GM23338 (cell line): ENCODE measurements around the gene CYP3A4.

Source experiments
- CTCF ChIP-seq, 2 experiments: fragments of 200-600 bp in 1 of 2; sonication (generic) in 1 of 2; conservative IDR thresholded peaks; 2 replicates each; pipeline versions ENCODE4 v1.5.1 to v1.6.1; 2016 to 2017; ENCODE audit warnings: antibody characterized with exemption in 2 of 2, low read depth in 2 of 2, mild to moderate bottlenecking in 2 of 2, moderate library complexity in 1 of 2
- EZH2phosphoT487 ChIP-seq: fragments of 200-600 bp; sonication (generic); IDR thresholded peaks from one replicate; pipeline ENCODE4 v1.8.1; 2018; ENCODE audit warnings: antibody characterized with exemption; ENCODE audit not compliant: unreplicated experiment
- POLR2AphosphoS5 ChIP-seq: IDR thresholded peaks from 2 replicates; pipeline ENCODE4 v1.6.1; 2016; ENCODE audit warnings: antibody characterized with exemption, low read depth
- REST ChIP-seq: IDR thresholded peaks from one replicate; pipeline ENCODE4 v1.6.1; 2018; ENCODE audit warnings: antibody characterized with exemption; ENCODE audit not compliant: unreplicated experiment
- STAT1 ChIP-seq: IDR thresholded peaks from one replicate; pipeline ENCODE4 v1.6.1; 2016; ENCODE audit warnings: antibody characterized with exemption; ENCODE audit not compliant: unreplicated experiment

- TF ChIP-seq CTCF (conservative IDR thresholded peaks at IDR 0.05; ENCODE audit: low read depth in 2 of 2): no peak
- TF ChIP-seq POLR2AphosphoS5: no peak
- TF ChIP-seq STAT1: no peak
- no peak for TF ChIP-seq EZH2phosphoT487
- no peak for TF ChIP-seq REST
These were observed 28.9 kb downstream of the CYP3A4 start for GRCh38 chr7:99755085-99755484.
